Epithelial cell of esophagus (primary cell): Measurements from ENCODE around the gene LTB4R2.

Experiments used
- DNase-seq: peaks from one replicate; pipeline ENCODE4 v3.0.0; 2010; ENCODE audit warnings: low read depth
- H3K4me3 ChIP-seq: 2 replicates; pipeline ENCODE4 v1.5.1; 2011; ENCODE audit warnings: mild to moderate bottlenecking, low read length, control low read depth
- TF ChIP-seq, protein P1 (sequence below): IDR thresholded peaks from 2 replicates; pipeline ENCODE4 v1.5.1; 2011; ENCODE audit warnings: low read depth, mild to moderate bottlenecking, low read length, control low read depth, inconsistent platforms; ENCODE audit not compliant: insufficient read depth; ENCODE audit errors: missing control alignments

The LTB4R2 gene

DNA sequence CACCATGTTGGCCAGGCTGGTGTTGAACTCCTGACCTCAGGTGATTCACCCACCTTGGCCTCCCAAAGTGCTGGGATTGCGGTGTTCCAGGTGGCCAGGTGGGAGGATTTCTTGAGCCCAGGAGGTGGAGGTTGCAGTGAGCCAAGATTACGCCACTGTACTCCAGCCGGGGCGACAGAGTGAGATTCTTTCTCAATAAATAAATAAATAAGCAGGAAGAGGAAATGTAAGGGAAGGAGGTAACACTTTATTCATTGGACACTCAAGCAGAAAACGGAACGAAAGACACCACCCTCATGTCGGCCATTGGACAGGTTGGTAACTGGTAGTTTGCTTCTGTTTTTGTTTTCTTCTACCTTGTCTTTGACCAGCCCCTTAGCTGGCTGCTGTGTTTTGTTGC is 45.1 kb downstream of the LTB4R2 start:
- TF ChIP-seq, protein P1, sequence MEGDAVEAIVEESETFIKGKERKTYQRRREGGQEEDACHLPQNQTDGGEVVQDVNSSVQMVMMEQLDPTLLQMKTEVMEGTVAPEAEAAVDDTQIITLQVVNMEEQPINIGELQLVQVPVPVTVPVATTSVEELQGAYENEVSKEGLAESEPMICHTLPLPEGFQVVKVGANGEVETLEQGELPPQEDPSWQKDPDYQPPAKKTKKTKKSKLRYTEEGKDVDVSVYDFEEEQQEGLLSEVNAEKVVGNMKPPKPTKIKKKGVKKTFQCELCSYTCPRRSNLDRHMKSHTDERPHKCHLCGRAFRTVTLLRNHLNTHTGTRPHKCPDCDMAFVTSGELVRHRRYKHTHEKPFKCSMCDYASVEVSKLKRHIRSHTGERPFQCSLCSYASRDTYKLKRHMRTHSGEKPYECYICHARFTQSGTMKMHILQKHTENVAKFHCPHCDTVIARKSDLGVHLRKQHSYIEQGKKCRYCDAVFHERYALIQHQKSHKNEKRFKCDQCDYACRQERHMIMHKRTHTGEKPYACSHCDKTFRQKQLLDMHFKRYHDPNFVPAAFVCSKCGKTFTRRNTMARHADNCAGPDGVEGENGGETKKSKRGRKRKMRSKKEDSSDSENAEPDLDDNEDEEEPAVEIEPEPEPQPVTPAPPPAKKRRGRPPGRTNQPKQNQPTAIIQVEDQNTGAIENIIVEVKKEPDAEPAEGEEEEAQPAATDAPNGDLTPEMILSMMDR = no peak
- no peak for DNase-seq

DNA sequence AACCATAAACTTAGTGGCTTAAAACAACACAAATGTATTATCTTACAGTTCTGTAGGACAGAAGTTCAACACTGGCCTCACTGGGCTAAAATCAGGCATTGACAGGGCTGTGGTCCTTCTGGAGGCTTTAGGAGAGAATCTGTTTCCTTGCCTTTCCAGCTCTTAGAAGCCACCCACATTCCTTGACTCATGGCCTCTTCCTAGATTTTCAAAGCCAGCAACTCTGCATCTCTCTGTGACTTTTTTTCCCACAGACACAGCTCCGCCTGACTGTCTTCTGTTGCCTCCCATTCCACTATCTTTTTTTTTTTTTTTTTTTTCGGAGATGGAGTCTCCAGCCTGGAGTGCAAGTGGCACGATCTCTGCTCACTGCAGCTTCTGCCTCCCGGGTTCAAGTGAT is 46.3 kb downstream of the LTB4R2 start:
- DNase-seq = no peak
- TF ChIP-seq, protein P1 = no peak
- no peak overlapping the region for H3K4me3 ChIP-seq

More for the DNA sequence above, 45.1 kb downstream of the LTB4R2 start:
- no peak overlapping the region for H3K4me3 ChIP-seq

DNA sequence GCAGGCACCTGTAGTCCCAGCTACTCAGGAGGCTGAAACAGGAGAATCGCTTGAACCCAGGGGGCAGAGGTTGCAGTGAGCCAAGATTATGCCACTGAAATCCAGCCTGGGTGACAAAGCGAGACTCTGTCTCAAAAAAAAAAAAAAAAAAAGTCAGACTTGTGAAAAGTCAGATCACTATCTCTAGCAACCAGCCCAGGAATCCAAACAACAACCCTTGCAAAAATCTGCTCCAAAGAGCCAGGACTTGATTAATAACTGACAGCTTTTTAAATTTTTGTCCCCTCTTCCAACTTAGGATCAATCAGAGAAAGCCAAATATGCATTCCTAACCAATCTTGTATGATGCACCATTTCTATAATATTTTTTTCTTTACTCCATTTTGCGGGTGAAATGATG is 50.3 kb downstream of the LTB4R2 start:
- DNase-seq = no peak
- no peak overlapping the region for H3K4me3 ChIP-seq
- TF ChIP-seq, protein P1 = no peak

DNA sequence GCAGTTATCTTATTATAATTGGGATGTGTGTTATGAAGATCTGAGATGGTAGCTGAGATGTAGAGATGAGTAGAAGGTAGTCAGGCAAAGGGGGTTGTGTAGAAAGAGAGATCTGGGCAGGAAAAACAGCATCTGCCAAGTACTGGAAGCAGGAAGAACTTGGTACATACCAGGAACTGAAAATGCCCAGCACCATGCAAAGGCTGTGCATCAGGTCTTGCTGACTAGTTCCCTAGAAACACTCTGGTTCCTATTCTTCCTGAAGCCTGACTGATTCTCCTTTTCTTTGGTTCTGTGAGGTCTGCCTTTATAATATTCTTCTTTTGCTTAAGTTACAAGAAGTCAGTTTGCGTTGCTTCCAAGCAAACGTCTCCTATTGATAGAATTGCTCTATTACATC is 51.4 kb downstream of the LTB4R2 start:
- H3K4me3 ChIP-seq = no peak overlapping the region
- TF ChIP-seq, protein P1 = no peak
- no peak for DNase-seq
